B cell (primary cell): ENCODE data around the gene TUBA8. TPM values are rescaled to one million over a fixed set of nuclear protein-coding genes. Genes with fewer than 3 reads are reported as not detected.

Source experiments
- ATAC-seq: fragments of 200-7000 bp; cut with Tn5 transposase; one replicate; pipeline ENCODE4 v1.10.0; 2021; ENCODE audit warnings: low read depth, mild to moderate bottlenecking, moderate number of reproducible peaks, moderate library complexity
- CTCF ChIA-PET: fragments of 350-600 bp; sonication (Branson Sonifier 250); formaldehyde crosslinking; loops from one replicate; lab custom pipeline; 2021; ENCODE audit warnings: antibody characterized with exemption, inconsistent platforms; lab: Charles Lee
- POLR2A ChIA-PET: fragments of 350-600 bp; sonication (Branson Sonifier 250); formaldehyde crosslinking; loops from one replicate; lab custom pipeline; 2021; ENCODE audit warnings: antibody characterized with exemption; lab: Charles Lee
- DNase-seq: peaks from one replicate; pipeline ENCODE4 v3.0.0; 2013
- H2AFZ ChIP-seq: 2 replicates; pipeline ENCODE4 v1.6.1; 2012; ENCODE audit warnings: mild to moderate bottlenecking, low read depth, low read length; ENCODE audit not compliant: insufficient read depth, poor library complexity, severe bottlenecking
- H3K27ac ChIP-seq, 2 donors: 1 replicate in 1 of 2; 2 replicates in 1 of 2; pipeline ENCODE4 v1.5.1; 2012 to 2013; ENCODE audit warnings: low read length in 2 of 2, mild to moderate bottlenecking in 2 of 2, moderate library complexity in 1 of 2
- H3K27me3 ChIP-seq, 4 experiments: fragments of 200-600 bp in 1 of 4; sonication (generic) in 1 of 4; replicated peaks in 1 of 4; 1 replicate in 2 of 4; 2 replicates in 2 of 4; pipeline versions ENCODE4 v1.6.1 to v1.7.0; 2013 to 2016; ENCODE audit warnings: low read length in 3 of 4, mild to moderate bottlenecking in 2 of 4, mixed read lengths in 1 of 4, moderate library complexity in 1 of 4; ENCODE audit not compliant: insufficient read depth in 4 of 4, control insufficient read depth in 3 of 4; ENCODE audit errors: control extremely low read depth in 1 of 4
- H3K36me3 ChIP-seq, 2 experiments: replicated peaks in 1 of 2; 1 replicate in 1 of 2; 2 replicates in 1 of 2; pipeline versions ENCODE4 v1.6.1 to v1.7.1; 2013; ENCODE audit warnings: low read length in 1 of 2; ENCODE audit not compliant: insufficient read depth in 2 of 2, control insufficient read depth in 1 of 2; ENCODE audit errors: control extremely low read depth in 1 of 2, extremely low read depth in 1 of 2
- H3K4me1 ChIP-seq, 2 donors: fragments of 200-600 bp in 1 of 2; sonication (generic) in 1 of 2; 1 replicate in 1 of 2; 2 replicates in 1 of 2; pipeline versions ENCODE4 v1.5.1 to v1.6.1; 2013 to 2017; ENCODE audit warnings: low read length in 2 of 2; ENCODE audit not compliant: control insufficient read depth in 2 of 2, insufficient read depth in 2 of 2
- H3K4me2 ChIP-seq: replicated peaks from 2 replicates; pipeline ENCODE3; 2012; ENCODE audit warnings: mild to moderate bottlenecking, low read depth, low read length; ENCODE audit not compliant: poor library complexity, severe bottlenecking
- H3K4me3 ChIP-seq, 5 experiments: fragments of 200-600 bp in 1 of 5; sonication (generic) in 1 of 5; 1 replicate in 3 of 5; 2 replicates in 2 of 5; pipeline versions ENCODE4 v1.5.1 to v1.7.0; 2011 to 2016; ENCODE audit warnings: low read length in 4 of 5, mild to moderate bottlenecking in 4 of 5, low read depth in 2 of 5, control low read depth in 1 of 5, moderate library complexity in 1 of 5; ENCODE audit not compliant: insufficient read depth in 1 of 5; ENCODE audit errors: control extremely low read depth in 1 of 5, extremely low read depth in 1 of 5
- H3K79me2 ChIP-seq: fragments of 200-600 bp; sonication (generic); one replicate; pipeline ENCODE4 v1.6.0; 2016; ENCODE audit warnings: low read length; ENCODE audit not compliant: control insufficient read depth, insufficient read depth
- H3K9ac ChIP-seq: fragments of 200-600 bp; sonication (generic); 2 replicates; pipeline ENCODE4 v1.6.1; 2017; ENCODE audit warnings: mild to moderate bottlenecking, low read length, moderate library complexity
- H3K9me3 ChIP-seq, 3 donors: one replicate each; pipeline versions ENCODE4 v1.6.1 to v1.7.1; 2013; ENCODE audit warnings: low read length in 2 of 3; ENCODE audit not compliant: control insufficient read depth in 2 of 3, insufficient read depth in 1 of 3; ENCODE audit errors: control extremely low read depth in 1 of 3
- H4K20me1 ChIP-seq: 2 replicates; pipeline ENCODE4 v1.6.0; 2012; ENCODE audit warnings: mild to moderate bottlenecking, low read length; ENCODE audit not compliant: insufficient read depth, control insufficient read depth, poor library complexity, severe bottlenecking
- H3K27ac Mint-ChIP-seq: one replicate; pipeline ENCODE4 v1.8.0; 2021; ENCODE audit warnings: mixed read lengths
- H3K27me3 Mint-ChIP-seq: one replicate; pipeline ENCODE4 v1.8.0; 2021; ENCODE audit warnings: mixed read lengths
- H3K4me1 Mint-ChIP-seq: one replicate; pipeline ENCODE4 v1.8.0; 2021; ENCODE audit warnings: mixed read lengths
- H3K4me3 Mint-ChIP-seq: one replicate; pipeline ENCODE4 v1.8.0; 2021; ENCODE audit warnings: mixed read lengths
- H3K9me3 Mint-ChIP-seq: one replicate; pipeline ENCODE4 v1.8.0; 2022; ENCODE audit warnings: mixed read lengths; ENCODE audit not compliant: insufficient read depth
- EZH2 ChIP-seq: IDR thresholded peaks from 2 replicates; pipeline ENCODE4 v1.6.1; 2012; ENCODE audit warnings: borderline replicate concordance, low read depth, mild to moderate bottlenecking, moderate library complexity, low read length; ENCODE audit not compliant: insufficient read depth, poor library complexity, severe bottlenecking
- WGBS: methylation state at CpG from one replicate; pipeline ENCODE4 v1.1.5; 2013; ENCODE audit warnings: missing lambda C conversion rate; ENCODE audit not compliant: insufficient coverage; 5-methylcytosine and 5-hydroxymethylcytosine counted together
- intact Hi-C: fragments of 100-400 bp; cut with micrococcal nuclease; formaldehyde crosslinking; loops from one replicate; pipeline ENCODE4 v1.10.0; 2022
- polyA plus RNA-seq: library from polyadenylated mRNA; depleted of rRNA; stranded (reverse); fragments of >200 nt; gene quantifications from 2 replicates; pipeline ENCODE4 v1.2.3, GENCODE V29; 2012
- total RNA-seq, 2 donors: library from RNA; stranded (reverse); fragments of 120-200 nt in 1 of 2; gene quantifications; 1 replicate in 1 of 2; 2 replicates in 1 of 2; pipeline versions ENCODE4 v1.2.3 to v1.2.4, GENCODE V29; 2013 to 2022
- TF ChIP-seq, protein P1 (sequence below): fragments of 200-600 bp; IDR thresholded peaks from one replicate; pipeline ENCODE4 v1.8.0; 2022; ENCODE audit warnings: antibody characterized with exemption, mild to moderate bottlenecking

TUBA8 gene
- total and polyA plus RNA-seq, 2 donors (not counting 1 experiment from before 2014, with no cell fraction given), result 1.8 to 3.4 TPM

DNA sequence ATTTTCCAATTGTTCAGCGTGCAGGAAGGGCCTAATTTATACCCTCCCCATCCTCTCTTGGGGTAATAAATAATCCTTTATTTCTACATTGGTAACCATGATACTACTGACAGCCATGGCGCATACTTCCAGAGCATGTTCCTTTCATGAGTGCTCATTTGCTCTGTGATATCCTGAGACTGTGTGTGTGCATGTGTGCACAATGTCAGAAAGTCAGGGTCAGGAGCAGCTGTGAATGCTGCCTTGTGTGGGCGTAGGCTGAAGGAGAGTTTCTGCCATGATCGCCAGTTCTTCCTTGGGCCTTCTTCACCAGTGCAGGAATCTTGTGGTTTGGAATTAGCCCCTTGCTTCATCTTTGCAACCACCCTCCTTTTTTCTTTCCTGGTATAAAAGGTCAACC is 10.2 kb downstream of the TUBA8 start:
- 94% methylated on average over 3 of the region's 4 CpGs for whole genome bisulfite sequencing
- no peaks in the 10 kb centered on the region for H4K20me1 ChIP-seq
- peaks cover 0 to 2% of the 10 kb centered on the region in 2 experiments for H3K36me3 ChIP-seq
- no peak overlapping the region for H3K27ac ChIP-seq
- Mint-ChIP-seq H3K27ac (no peak overlapping the region), H3K9me3 (no peaks in the 10 kb centered on the region), H3K4me3 (no peak overlapping the region), H3K27me3 (no peaks in the 10 kb centered on the region), H3K4me1 (peaks cover 10% of the 10 kb centered on the region)
- peaks cover 2 to 3% of the 10 kb centered on the region in 2 donors for H3K4me1 ChIP-seq
- H3K27me3 ChIP-seq, result no peaks in the 10 kb centered on the region
- no peak overlapping the region for H2AFZ ChIP-seq
- H3K9me3 ChIP-seq, result no peaks in the 10 kb centered on the region
- intact Hi-C loops, result no loop called here
- TF ChIP-seq EZH2, result no peak
- TF ChIP-seq, protein P1, sequence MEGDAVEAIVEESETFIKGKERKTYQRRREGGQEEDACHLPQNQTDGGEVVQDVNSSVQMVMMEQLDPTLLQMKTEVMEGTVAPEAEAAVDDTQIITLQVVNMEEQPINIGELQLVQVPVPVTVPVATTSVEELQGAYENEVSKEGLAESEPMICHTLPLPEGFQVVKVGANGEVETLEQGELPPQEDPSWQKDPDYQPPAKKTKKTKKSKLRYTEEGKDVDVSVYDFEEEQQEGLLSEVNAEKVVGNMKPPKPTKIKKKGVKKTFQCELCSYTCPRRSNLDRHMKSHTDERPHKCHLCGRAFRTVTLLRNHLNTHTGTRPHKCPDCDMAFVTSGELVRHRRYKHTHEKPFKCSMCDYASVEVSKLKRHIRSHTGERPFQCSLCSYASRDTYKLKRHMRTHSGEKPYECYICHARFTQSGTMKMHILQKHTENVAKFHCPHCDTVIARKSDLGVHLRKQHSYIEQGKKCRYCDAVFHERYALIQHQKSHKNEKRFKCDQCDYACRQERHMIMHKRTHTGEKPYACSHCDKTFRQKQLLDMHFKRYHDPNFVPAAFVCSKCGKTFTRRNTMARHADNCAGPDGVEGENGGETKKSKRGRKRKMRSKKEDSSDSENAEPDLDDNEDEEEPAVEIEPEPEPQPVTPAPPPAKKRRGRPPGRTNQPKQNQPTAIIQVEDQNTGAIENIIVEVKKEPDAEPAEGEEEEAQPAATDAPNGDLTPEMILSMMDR, result no peak
- H3K79me2 ChIP-seq, result no peaks in the 10 kb centered on the region
- ChIA-PET CTCF (no interaction called here), POLR2A (no interaction called here)
- no peak overlapping the region for H3K9ac ChIP-seq
- H3K4me3 ChIP-seq, result no peak overlapping the region
- ATAC-seq (no peak), DNase-seq (no peak)
- H3K4me2 ChIP-seq, result no peak overlapping the region

- Histone ChIP-seq H3K36me3 (peaks cover 0 to 2% of the 10 kb centered on the region in 2 experiments), H4K20me1 (no peaks in the 10 kb centered on the region), H2AFZ (no peak overlapping the region), H3K9ac (no peak overlapping the region), H3K27me3 (no peaks in the 10 kb centered on the region), H3K79me2 (no peaks in the 10 kb centered on the region), H3K9me3 (no peaks in the 10 kb centered on the region), H3K27ac (no peak overlapping the region), H3K4me2 (no peak overlapping the region), H3K4me3 (no peak overlapping the region), H3K4me1 (peaks cover 2 to 3% of the 10 kb centered on the region in 2 donors)
- TF ChIP-seq, protein P1, result no peak
- no peak for TF ChIP-seq EZH2
- WGBS, result 96% methylated on average over 9 of the region's 13 CpGs
- POLR2A ChIA-PET, result no interaction called here
- Mint-ChIP-seq H3K9me3 (no peaks in the 10 kb centered on the region), H3K27ac (no peak overlapping the region), H3K4me3 (no peak overlapping the region), H3K27me3 (no peaks in the 10 kb centered on the region), H3K4me1 (peaks cover 10% of the 10 kb centered on the region)
- intact Hi-C loops, result no loop called here
- ATAC-seq (no peak), DNase-seq (no peak)
- CTCF ChIA-PET, result no interaction called here
Measured at GRCh38 chr22:18121506-18121905, 10.9 kb downstream of the TUBA8 start.
